GM18909 (cell line): ENCODE measurements around the gene RBPMS2.

Experiments
- ATAC-seq: cut with Tn5 transposase; IDR thresholded peaks from one replicate; pipeline ENCODE4 v1.9.1; 2021; ENCODE audit warnings: mild to moderate bottlenecking; ENCODE audit not compliant: unreplicated experiment, poor library complexity

RBPMS2 gene

DNA sequence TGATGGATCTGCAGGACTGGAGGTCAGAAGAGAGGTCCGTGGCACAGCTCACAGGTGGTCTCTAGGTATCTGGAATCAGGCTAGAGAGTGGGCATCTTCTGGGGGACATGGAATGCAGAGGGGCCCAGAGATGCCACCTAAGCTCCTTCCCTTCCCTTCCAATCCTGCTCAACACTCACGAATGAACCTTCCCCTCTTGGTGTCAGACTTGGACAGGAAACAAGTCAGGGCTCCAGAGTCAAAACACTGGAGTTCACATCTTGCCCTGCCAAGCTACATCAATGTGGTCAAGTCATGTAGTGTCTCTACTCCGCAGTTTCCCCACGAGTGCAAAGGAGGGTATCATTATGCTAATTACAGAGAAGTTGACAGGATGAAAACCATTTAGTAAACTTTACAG, 16.0 kb upstream of the RBPMS2 start:
- no peak for ATAC-seq

DNA sequence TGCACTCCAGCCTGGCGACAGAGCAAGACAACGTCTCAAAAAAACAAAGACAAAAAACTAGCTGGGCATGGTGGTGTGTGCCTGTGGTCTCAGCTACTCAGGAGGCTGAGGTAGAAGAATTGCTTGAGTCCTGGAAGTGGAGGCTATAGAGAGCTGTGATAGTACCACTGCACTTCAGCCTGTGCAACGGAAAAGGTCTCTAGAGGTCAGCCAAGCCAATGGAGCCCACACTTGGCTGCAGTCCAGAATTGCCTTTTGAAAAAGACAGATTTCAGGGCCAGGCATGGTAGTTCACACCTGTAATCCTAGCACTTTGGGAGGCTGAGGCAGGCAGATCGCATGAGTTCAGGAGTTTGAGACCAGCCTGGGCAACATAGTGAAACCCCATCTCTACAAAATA, 8.4 kb upstream of the RBPMS2 start:
- no peak for ATAC-seq

DNA sequence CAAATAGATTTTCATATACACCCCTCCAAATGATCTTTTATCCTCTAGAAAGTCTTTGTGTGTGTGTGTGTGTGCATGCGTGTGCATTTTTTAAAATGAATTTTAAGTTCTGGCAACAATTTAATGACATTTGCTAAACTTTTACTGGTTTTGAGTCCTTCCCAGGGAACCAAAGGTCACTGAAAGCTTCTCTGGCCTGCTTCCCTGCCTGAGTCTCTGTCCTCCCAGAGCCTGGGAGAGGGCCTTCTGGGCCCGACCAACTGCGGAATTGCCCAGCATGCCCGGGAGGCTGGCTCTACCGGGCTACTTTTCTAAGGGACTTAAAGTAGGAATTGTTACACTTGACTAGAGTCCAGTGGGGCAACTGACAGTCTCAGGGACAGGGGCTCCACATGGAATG, 7.4 kb upstream of the RBPMS2 start:
- ATAC-seq, result no peak

DNA sequence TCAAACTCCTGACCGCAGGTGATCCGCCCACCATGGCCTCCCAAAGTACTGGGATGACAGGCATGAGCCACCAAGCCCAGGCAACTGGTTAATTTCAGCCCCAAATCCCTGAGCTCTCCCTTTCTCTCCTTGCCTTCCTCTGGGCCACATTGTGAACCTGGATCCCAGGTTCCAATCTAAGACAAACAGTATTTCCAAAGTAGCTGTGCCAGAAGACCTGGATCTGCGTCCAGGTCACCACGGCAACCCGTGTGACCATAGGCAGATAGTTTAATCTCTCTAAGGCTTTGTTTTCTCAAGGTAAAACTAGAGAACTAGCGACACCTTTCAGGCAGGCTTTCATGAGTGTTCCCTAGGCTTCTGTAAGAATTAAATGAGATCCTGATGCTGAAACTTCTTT, 5.9 kb upstream of the RBPMS2 start:
- ATAC-seq, result no peak

DNA sequence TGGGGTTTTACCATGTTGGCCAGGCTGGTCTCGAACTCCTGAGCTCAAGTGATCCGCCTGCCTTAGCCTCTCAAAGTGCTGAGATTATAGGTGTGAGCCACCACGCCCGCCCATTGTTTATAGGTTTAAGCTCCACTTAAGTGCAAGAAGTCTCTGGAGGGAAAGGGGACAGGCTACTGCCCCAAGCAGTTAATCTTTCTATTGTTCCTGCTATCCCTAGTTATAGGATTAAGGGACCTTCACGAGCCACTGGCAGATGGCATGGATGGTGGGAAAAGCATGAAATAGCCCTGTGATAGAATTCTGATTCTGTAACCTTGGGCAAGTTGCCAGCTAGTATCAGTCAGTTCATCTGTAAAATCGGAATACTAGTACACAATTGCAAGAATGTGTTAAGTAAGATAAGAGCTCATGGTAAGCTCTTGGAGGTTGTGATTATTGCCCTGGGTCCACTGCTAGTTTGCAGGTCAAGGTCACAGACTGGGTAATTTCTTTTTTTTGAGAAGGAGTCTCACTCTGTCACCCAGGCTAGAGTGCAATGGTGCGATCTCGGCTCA, 5.3 kb upstream of the RBPMS2 start:
- no peak for ATAC-seq

DNA sequence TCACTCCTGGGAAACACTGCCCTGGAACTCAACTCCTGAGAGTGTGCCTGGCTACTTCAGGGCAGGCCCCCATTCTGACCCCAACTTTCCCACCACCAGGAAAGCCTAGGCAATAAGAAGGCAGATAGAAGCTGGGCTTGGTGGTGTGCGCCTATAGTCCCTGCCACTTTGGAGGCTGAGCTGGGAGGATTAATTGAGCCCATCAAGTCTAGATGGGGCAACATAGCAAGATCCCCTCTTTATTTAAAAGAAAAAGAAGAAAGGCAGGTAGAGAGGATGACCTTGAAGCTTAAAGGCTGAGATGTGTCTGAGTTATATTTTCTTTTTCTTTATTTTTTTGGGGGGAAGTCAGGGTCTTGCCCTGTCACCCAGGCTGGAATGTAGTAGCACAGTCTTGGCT, 4.2 kb upstream of the RBPMS2 start:
- no peak for ATAC-seq

DNA sequence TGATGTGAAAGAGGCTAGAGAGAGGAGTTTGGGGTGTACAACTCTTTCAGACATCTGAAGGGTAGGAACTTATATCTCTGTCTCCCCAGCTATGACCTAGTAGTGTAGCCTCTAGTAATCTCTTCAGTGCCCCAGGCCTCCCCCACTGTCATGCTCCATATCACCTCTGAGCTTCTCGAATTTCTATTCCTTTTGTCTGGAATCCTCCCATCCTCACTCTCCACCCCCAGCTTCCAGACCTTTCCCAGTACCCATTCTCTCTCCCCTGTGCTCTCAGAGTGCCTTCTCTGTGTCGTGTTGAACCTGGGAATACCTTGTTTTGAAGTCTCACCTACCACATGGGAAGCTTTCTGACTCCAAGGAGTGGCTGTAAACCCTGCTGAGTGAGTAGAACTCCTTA, 3.6 kb upstream of the RBPMS2 start:
- ATAC-seq, result no peak

DNA sequence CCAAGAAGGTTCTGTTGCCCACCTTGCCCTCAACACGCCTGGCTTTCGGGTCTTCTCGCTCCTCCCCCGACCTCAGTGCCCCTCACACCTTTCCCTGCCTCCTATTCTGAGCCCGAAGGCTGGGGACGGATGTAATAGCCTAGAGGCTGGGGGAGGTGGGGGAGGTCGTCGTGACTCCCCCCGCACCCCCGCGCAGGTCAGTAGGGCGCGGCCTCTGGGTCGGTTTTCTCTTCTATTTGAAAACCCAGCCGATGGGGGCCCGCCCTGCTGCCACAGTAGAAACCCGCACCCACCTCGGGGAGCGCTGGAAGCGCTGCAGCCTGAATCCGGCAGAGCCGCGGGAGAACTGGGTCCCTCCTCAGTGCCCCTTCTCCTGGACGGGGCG, 1.0 kb upstream of the RBPMS2 start:
- no peak for ATAC-seq

DNA sequence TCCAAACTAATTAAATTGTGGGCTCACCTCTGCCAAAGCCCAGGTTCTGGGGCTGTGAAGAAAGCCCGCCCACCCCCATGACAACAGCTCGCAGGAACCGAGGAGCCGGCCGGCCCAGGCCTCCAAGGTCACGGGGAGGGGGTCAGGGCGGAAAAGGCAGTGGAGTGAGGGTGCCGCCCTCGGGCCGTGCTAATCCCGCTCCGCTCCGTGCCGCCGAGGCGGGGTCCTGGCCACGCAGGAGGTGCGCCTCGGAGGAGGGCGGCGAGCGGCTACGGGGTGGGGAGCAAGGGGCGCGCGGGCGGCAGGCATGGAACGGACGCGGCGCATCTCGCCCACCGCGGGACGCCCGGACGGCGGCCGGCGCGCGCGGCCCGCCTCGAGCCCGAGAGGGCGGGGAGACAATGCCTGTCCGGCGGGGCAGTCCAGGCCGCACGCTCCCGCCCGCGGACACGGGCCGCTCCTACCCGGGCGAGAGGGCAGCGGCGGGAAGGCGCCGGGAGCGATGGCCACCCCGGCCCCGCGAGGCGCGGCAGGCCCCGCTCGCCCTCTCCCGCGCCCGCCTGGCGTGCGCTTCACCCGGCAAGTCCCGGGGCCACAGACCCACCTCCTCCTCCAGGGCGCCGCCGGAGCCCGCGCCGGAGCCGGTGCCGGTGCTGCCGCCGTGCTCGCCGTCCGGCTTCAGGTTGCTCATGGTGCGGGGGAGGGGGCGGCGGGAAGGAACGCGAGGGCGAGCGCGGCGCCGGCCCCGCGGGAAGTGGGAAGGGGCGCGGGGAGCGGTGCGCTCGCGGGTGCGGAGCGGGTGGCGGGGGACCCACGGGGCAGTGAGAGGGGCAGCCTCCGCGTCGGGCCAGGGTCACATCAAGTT, 528 bp downstream of the RBPMS2 start:
- ATAC-seq, result no peak

DNA sequence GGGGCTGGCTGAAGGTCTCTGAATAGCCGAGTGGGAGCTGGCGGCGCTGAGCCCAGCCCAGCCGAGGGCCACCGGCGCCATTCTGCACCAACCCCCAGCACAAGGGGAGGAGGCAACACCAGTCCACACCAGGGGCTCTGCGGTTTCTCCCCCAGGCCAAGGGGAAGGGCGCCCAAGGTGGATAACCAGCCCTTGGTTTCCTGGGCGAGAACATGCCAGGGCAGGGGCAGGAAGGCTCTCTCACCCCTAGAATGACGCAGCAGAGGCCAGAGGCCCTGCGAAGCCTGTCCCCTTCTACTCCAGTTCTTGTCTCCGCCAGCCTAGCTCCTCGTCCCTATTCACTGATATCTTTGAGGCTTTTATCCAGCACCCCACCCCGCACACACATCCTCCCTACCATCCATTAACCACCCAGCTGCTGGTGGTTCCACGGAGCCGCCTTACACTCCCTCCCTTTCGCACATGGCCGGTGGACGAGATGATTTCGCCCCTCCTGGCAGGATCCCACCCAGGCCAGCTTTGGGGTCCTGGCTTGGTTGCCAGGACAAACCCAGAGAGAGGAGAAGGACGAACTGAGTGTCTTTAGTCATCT, 1.3 kb downstream of the RBPMS2 start:
- no peak for ATAC-seq

DNA sequence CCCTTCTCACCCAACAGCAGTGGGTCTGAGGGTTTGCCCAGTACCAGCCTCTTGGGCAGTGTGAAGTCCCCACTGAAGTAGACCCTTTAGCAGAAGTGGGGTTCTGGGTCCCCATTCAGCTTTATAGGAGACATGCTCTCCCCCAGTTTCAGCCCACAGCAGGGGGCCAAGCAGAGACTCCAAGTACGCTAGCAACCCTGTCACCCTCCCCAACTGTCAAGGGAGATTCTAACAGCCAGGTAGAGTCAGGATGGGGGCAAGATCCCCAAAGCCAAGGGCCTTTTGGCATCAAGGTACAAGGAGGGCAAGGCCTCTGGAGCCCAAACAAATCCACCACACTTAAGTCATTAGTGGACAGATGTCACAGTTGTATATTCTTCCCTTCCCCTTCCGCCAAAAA, 1.8 kb downstream of the RBPMS2 start:
- no peak for ATAC-seq

DNA sequence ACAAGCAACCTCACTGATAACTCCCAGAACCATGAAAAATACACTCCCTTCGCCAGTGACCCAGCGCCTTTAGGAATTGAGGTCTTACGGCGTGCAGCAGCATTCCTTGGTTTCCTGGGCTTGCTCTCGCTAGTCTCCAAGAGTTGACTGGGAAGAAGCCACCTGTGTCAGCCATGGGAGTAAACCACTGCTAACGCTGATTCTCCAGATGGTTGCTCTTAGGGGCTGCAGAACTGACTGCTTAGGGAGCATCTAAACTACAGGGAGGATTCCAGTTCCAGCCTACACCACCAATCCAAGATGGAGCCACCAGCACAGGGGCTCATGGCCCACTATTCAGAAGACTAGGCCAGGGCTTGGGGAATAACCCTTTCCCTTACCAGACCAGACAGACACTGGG, 2.4 kb downstream of the RBPMS2 start:
- ATAC-seq, result no peak

DNA sequence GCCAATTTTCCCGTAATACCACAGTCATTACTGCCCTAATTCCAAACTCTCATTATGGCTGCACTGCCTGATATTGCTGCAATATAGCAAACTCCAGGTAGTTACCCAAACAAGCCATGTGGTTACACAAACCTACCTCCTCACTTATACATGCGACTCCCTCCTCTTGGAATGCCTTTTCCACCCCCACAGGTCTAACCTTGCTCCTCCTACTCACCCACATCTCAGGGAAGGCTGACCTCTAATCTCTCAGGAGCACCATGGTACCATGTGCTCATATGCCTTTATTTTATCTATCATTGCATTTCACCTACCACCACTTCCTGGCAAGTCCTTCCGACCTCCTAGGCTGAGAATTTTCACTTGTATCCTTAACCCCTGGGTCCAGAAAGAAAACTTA, 2.9 kb downstream of the RBPMS2 start:
- ATAC-seq, result no peak

DNA sequence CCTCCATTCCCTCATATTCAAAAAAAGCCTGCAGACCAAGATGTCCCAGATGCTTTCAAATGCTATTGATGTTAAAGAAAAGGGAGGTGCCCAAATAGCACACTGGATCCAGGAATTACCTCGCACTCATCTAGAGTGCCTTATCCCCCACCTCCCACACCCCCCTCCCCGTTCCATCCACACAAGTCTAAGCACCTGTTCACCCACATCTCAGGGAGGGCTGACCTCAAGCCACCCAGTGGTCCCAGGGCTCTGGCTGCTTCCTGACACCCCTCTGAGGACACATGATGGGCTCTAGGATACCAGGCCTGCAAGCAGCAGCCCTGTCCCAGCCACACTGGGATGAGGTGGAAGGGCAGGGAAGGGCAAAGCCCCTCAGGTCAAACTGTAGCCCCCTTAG, 4.8 kb downstream of the RBPMS2 start:
- no peak for ATAC-seq

DNA sequence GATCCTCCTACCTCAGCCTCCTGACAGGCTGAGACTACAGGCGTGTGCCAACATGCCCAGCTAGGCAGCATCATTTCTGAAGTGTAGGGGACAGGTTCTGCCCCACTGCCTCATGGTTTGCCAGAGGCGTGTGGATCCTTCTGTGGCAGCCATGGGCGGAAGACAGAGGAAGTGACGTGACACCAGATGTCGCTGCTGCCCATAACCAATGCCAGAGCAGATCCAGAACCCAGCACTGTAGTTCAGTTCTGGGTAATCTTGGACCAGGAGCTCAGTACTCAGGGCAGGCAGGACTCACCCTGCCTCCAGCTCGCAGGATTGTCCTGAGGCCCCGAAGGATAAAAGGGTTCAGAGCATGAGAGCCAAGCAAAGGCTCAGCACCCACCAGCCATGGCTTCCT, 8.2 kb downstream of the RBPMS2 start:
- no peak for ATAC-seq

DNA sequence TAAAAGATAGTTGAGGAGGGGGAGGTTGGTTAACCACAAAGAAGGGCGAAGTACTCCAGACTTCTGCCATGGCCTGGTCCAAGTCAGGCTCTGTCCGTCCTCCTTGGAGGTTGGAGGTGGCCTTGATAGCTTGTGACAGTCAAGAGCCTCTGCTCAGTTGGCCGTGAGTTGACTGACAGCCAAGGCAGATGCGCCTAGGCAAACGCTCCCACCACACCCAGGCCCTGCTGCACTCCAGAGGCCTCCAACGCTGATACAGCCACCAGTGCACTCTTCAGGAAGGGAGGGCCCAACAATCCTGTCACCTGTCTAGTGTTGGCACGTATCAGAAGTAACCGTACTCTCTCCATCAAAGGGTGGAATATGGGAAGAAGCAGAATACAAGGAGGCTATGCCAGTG, 9.3 kb downstream of the RBPMS2 start:
- no peak for ATAC-seq

DNA sequence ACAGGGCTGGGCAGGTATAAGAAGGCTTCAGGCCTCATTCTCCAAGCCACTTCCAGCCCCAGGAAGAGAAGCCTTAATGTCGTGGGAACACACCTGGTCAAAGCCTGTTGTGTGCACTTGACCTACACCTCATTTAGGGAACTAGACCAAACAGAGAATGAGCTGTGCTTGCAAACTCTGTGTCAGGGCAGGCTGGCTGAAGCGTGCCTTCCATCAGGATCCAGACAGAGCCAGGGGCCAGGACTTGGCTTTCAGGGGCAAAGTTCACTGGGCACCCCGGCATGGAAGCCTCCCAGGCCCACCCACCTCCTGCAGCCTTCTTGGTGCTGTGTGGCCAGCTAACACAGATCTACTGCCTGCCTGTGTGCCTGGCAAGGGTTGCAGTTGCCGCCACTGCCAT, 11.5 kb downstream of the RBPMS2 start:
- ATAC-seq, result no peak

DNA sequence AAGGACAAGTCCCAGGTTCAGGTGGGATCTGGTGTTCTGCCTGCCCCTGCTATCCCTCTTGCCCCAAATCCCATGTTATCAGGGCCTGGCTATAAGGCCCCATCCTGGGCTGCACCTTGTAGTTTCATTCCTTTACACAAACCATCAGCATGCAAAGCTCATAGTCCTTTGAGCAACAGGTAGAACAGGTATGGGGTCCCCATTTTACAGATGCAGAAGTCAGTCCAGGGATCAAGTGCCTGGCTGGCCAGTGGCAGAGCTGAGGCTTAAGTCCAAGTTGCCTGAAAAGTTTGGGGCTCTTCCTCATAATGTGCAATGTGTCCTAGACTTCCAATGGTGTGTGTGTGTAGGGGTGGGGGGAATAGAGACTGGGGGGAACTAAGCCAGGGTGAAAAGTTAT, 11.9 kb downstream of the RBPMS2 start:
- no peak for ATAC-seq

DNA sequence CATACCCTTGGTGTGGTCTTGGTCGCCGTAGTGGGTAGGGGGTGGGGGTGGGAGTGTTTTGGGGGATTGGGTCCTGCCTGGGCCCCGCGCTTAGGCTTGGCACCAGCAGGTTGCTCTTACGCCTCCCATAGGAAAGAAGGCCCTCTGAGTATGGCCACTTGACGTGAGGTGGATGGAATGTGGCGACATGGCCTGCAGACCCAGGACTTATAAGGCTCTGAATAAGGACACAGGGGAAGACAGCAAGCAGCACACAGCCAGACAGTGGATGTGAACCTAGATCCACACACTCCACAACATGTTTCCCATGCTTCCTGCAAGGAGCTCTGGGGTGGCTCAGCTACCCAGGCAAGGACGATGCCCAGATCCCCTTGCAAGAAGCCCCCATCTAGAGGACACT, 12.4 kb downstream of the RBPMS2 start:
- ATAC-seq, result no peak

DNA sequence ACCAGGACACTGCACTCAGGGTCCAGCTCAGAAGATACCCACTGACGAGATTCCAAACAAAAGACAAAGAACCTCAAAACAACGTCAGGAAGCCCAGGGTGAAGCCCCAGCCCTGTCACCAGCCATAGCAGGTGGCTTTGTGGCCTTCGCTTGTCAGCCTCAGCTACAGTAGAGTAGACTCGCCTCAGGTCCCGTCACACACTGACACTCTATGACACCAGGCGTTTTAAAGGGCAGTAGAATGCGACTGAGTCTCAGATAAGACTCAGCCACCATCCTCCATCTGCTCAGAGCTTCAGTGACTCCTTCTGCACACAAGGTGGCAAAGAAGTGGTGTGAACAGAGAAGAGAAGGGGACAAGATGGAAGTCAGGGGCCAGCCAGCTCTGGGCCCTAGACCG, 12.8 kb downstream of the RBPMS2 start:
- no peak for ATAC-seq

DNA sequence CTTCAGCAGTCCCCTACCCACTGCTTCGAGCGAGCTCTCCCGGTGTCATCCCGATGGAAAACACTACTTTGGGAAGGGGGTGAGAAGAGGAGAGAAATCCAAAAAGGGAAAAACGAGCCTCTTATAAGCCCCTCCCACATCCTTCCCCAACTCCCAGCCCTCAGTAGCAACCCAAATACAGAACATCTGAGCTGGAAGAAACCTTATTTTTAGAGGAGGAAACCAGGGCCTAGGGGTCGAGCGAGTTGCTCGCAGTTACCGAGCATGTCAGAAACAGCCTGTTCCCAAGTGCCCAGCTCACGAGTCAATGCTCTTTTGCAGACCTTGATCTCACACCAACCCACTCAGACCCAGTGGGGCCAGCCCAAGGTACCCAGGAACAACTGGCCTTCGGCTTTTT, 14.2 kb downstream of the RBPMS2 start:
- ATAC-seq, result no peak

DNA sequence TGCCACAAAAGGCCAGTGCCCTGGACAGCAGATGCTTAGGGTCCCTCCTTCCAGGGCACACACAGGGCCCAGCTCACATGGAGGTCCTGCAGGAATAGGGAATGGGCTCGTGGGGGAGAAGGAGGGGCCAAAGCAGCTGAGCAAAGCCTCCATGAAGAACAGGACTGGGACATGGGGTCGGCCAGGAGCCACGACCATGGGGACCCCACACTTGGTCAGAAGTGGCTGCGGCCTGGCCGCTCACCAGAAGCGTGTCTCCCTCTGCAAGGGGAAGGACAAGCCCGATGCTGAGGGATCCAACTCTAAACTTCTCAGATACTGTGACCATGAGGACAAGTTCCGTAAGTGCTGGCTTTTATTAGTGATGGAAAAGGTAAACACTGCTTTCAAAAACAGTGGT, 15.3 kb downstream of the RBPMS2 start:
- ATAC-seq, result no peak
